Liver (tissue), 9 donors: ENCODE results near the gene SMG7. TPM values are rescaled to one million over a fixed set of nuclear protein-coding genes. Genes with fewer than 3 reads are reported as not detected.

Source experiments
- DNase-seq: peaks from one replicate; pipeline ENCODE4 v3.0.0-alpha.2; 2017; ENCODE audit warnings: low spot score
- H3K27ac ChIP-seq, 2 donors: one replicate each; pipeline ENCODE4 v1.7.0; 2013; ENCODE audit warnings: inconsistent platforms in 2 of 2, low read length in 2 of 2, control low read depth in 1 of 2, low read depth in 1 of 2, mild to moderate bottlenecking in 1 of 2
- H3K27me3 ChIP-seq, 4 donors: one replicate each; pipeline versions ENCODE4 v1.6.1 to v1.7.0; 2013; ENCODE audit warnings: low read length in 3 of 4, inconsistent platforms in 1 of 4, mild to moderate bottlenecking in 1 of 4, moderate library complexity in 1 of 4; ENCODE audit not compliant: control insufficient read depth in 4 of 4, insufficient read depth in 4 of 4
- H3K36me3 ChIP-seq, 4 donors: one replicate each; pipeline versions ENCODE4 v1.6.1 to v1.7.0; 2013; ENCODE audit warnings: low read length in 3 of 4, mild to moderate bottlenecking in 3 of 4, low read depth in 1 of 4, moderate library complexity in 1 of 4; ENCODE audit not compliant: control insufficient read depth in 4 of 4, insufficient read depth in 3 of 4
- H3K4me1 ChIP-seq, 4 donors: one replicate each; pipeline versions ENCODE4 v1.6.1 to v1.7.0; 2013; ENCODE audit warnings: low read length in 3 of 4, mild to moderate bottlenecking in 3 of 4, moderate library complexity in 1 of 4; ENCODE audit not compliant: control insufficient read depth in 4 of 4, insufficient read depth in 4 of 4
- H3K4me3 ChIP-seq, 3 donors: one replicate each; pipeline versions ENCODE4 v1.6.1 to v1.7.0; 2013; ENCODE audit warnings: low read length in 3 of 3, control low read depth in 1 of 3, low read depth in 1 of 3, mild to moderate bottlenecking in 1 of 3
- H3K9ac ChIP-seq, 2 donors: one replicate each; pipeline ENCODE4 v1.7.0; 2013; ENCODE audit warnings: low read length in 2 of 2, mild to moderate bottlenecking in 2 of 2, moderate library complexity in 2 of 2, control low read depth in 1 of 2, low read depth in 1 of 2
- H3K9me3 ChIP-seq, 4 donors: one replicate each; pipeline versions ENCODE4 v1.6.1 to v1.7.0; 2013; ENCODE audit warnings: low read length in 3 of 4; ENCODE audit not compliant: control insufficient read depth in 4 of 4
- EGR1 ChIP-seq, 2 donors: IDR thresholded peaks; 2 replicates each; pipeline ENCODE4 v1.6.1; 2016 to 2018; ENCODE audit warnings: antibody characterized with exemption in 2 of 2, low read depth in 2 of 2
- FOXA1 ChIP-seq: IDR thresholded peaks from 2 replicates; pipeline ENCODE4 v1.6.1; 2016; ENCODE audit warnings: antibody characterized with exemption
- FOXA2 ChIP-seq: IDR thresholded peaks from 2 replicates; pipeline ENCODE4 v1.6.1; 2016; ENCODE audit warnings: antibody characterized with exemption
- HNF4A ChIP-seq, 2 donors: conservative IDR thresholded peaks; 2 replicates each; pipeline ENCODE4 v1.6.1; 2016; ENCODE audit warnings: antibody characterized with exemption in 2 of 2, mild to moderate bottlenecking in 2 of 2
- HNF4G ChIP-seq: IDR thresholded peaks from 2 replicates; pipeline ENCODE4 v1.6.1; 2016; ENCODE audit warnings: antibody characterized with exemption
- JUND ChIP-seq, 2 donors: IDR thresholded peaks; 2 replicates each; pipeline ENCODE4 v1.6.1; 2016; ENCODE audit warnings: antibody characterized with exemption in 2 of 2
- MAX ChIP-seq: IDR thresholded peaks from 2 replicates; pipeline ENCODE4 v1.6.1; 2016; ENCODE audit warnings: antibody characterized with exemption
- NR2F2 ChIP-seq: IDR thresholded peaks from 2 replicates; pipeline ENCODE4 v1.6.1; 2016; ENCODE audit warnings: antibody characterized with exemption
- RAD21 ChIP-seq, 2 donors: IDR thresholded peaks; 2 replicates each; pipeline ENCODE4 v1.6.1; 2016; ENCODE audit warnings: antibody characterized with exemption in 2 of 2, mild to moderate bottlenecking in 2 of 2
- RXRA ChIP-seq, 2 donors: IDR thresholded peaks; 2 replicates each; pipeline ENCODE4 v1.6.1; 2017 to 2018; ENCODE audit warnings: antibody characterized with exemption in 2 of 2, mild to moderate bottlenecking in 1 of 2
- SP1 ChIP-seq: IDR thresholded peaks from 2 replicates; pipeline ENCODE4 v1.6.1; 2018; ENCODE audit warnings: antibody characterized with exemption, mild to moderate bottlenecking
- YY1 ChIP-seq: IDR thresholded peaks from 2 replicates; pipeline ENCODE4 v1.6.1; 2016; ENCODE audit warnings: antibody characterized with exemption, mild to moderate bottlenecking
- ZBTB33 ChIP-seq: IDR thresholded peaks from 2 replicates; pipeline ENCODE4 v1.6.1; 2016; ENCODE audit warnings: antibody characterized with exemption
- WGBS: extraction: QIAGEN DNeasy Blood & Tissue Kit; methylation state at CpG from one replicate; pipeline ENCODE4 v1.1.7; 2013; 5-methylcytosine and 5-hydroxymethylcytosine counted together
- polyA plus RNA-seq, 2 donors: library from polyadenylated mRNA; stranded (reverse) in 1 of 2; unstranded in 1 of 2; fragments of 200-250 nt in 1 of 2; fragments of >200 nt in 1 of 2; fragmentation: Nextera tagmentation in 1 of 2; extraction: Ambion mirVana in 1 of 2; gene quantifications; one replicate each; pipeline versions ENCODE4 v1.2.1 to v1.2.3, GENCODE V29; 2013 to 2015
- total RNA-seq, 2 donors: library from RNA; depleted of rRNA; stranded (reverse); fragments of >200 nt; gene quantifications; one replicate each; pipeline ENCODE4 v1.2.3, GENCODE V29; 2014
- TF ChIP-seq, protein P1 (sequence below): fragments of 150-350 bp; IDR thresholded peaks from 2 replicates; pipeline ENCODE4 v1.5.1; 2017; ENCODE audit warnings: improper control_type of control experiment, low read depth, low read length; ENCODE audit not compliant: missing input control
- TF ChIP-seq, protein P2 (sequence below): IDR thresholded peaks from 2 replicates; pipeline ENCODE4 v1.6.1; 2016; ENCODE audit warnings: antibody characterized with exemption
- TF ChIP-seq, protein P3 (sequence below): IDR thresholded peaks from 2 replicates; pipeline ENCODE4 v1.6.1; 2016; ENCODE audit warnings: antibody characterized with exemption, mild to moderate bottlenecking
- donor health status: healthy.
- donor health status: healthy.
- donor health status: healthy.
- donor health status: healthy.
- donor health status: healthy.

SMG7 gene
- total and polyA plus RNA-seq, 4 donors: 9.5 to 28.7 (median 13.6) TPM

DNA sequence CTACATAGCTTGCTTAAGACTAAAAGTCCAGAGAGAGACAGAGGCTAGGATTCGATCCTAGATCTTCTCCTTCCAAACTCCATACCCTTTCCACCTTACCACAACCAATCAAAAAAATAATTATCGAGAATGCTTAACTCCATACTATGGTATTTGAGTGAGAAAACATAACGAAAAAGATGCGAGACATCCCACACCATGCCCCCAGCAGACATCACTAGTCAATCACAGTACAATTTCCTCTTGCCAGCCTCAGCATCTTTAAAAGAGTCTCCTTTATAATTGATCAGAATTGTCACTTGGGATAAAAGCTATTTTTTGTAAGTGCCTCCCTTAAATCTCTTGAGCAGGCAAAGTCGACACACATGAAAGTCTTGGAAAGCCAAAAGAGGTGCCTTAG lies 117.1 kb downstream of the SMG7 start:
- no peak for DNase-seq
- H3K9me3 ChIP-seq: no peaks in the 10 kb centered on the region
- TF ChIP-seq RAD21 (IDR thresholded peaks at IDR 0.05): no peak
- TF ChIP-seq FOXA1: no peak
- TF ChIP-seq HNF4G: no peak
- TF ChIP-seq RXRA (IDR thresholded peaks at IDR 0.05): no peak
- no peak for TF ChIP-seq ZBTB33
- TF ChIP-seq MAX: no peak
- TF ChIP-seq FOXA2: no peak
- no peak for TF ChIP-seq HNF4A (conservative IDR thresholded peaks at IDR 0.05)
- TF ChIP-seq, protein P1, sequence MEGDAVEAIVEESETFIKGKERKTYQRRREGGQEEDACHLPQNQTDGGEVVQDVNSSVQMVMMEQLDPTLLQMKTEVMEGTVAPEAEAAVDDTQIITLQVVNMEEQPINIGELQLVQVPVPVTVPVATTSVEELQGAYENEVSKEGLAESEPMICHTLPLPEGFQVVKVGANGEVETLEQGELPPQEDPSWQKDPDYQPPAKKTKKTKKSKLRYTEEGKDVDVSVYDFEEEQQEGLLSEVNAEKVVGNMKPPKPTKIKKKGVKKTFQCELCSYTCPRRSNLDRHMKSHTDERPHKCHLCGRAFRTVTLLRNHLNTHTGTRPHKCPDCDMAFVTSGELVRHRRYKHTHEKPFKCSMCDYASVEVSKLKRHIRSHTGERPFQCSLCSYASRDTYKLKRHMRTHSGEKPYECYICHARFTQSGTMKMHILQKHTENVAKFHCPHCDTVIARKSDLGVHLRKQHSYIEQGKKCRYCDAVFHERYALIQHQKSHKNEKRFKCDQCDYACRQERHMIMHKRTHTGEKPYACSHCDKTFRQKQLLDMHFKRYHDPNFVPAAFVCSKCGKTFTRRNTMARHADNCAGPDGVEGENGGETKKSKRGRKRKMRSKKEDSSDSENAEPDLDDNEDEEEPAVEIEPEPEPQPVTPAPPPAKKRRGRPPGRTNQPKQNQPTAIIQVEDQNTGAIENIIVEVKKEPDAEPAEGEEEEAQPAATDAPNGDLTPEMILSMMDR: no peak
- no peak for TF ChIP-seq SP1
- TF ChIP-seq JUND (IDR thresholded peaks at IDR 0.05): no peak
- no peak overlapping the region for H3K9ac ChIP-seq
- H3K27me3 ChIP-seq: no peaks in the 10 kb centered on the region
- peak overlapping the region; percentile 44 to 57 for H3K27ac ChIP-seq
- H3K36me3 ChIP-seq: no peaks in the 10 kb centered on the region
- H3K4me1 ChIP-seq: peaks cover 0 to 3% (median 0%) of the 10 kb centered on the region in 4 donors
- H3K4me3 ChIP-seq: no peak overlapping the region
- WGBS: 88% methylated on average over 5 of the region's 5 CpGs

DNA sequence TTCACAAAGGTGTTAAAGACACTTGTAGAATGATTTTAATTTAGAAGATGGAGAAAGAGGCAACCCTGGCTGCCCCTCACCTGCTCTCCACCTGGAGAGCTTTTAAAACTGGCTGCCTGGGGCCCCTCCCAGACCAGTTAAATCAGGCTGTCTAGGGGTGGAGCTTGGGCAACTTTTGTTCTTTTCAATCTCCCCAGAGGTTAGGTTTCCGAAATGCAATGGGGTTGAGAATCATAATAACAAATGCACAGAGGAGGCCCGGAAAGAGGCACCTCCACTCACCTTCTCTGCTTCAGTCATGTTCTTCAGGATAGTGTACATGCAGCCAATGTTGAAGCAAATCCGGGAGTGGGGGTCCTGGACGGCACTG lies 117.6 kb downstream of the SMG7 start:
- no peak overlapping the region for H3K9ac ChIP-seq
- H3K9me3 ChIP-seq: no peaks in the 10 kb centered on the region
- peaks cover 0 to 3% (median 0%) of the 10 kb centered on the region in 4 donors for H3K4me1 ChIP-seq

DNA sequence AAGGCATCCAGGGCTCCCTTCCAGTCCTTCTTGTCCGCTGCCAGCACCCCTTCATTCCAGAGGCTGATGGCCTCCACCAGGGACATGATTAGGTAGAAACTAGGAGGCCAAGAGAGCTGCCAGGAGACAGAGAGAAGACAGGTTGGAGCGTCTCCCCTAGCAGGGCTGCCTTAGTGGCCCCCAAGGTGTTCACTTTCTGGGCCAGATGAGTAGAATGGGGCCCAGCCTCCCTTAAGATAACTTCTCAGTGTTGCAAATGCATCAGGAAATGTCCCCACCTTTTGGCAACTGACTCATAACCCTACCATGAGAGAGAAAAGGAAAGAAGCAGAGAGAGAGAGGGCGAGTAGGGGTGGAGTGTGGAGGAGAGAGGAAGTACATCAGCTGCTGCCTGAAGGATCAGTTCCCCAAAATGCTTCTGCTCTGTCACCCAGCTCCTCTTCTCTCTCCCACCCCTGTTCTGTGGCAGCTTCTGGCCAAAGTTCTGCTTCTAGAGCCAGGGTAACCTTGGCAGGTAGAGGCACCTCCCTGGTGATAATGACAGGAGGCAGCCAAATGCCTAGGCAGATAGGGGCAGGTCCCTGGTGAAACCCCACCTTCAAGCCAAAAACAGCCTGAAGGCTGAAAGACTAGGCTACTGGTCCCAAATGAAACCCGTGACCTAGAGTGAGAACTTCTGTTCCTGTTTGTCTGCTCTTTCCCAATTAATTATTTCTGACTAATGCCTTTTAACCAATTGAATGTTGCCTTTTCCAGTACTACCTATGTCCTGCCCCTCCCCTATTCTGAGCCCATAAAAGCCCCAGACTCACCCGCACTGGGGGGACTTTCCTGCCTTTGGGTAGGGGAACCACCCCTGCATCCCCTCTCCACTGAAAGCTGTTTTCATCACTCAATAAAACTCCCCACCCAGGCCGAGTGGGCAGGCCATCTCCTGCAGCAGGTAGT lies 118.2 kb downstream of the SMG7 start, which contains the start of gene NCF2:
Gene NCF2 (minus strand): TSS at position 216 of the 948 bp plus-strand sequence. CDS start 130 bp downstream, at position 86.
- Histone ChIP-seq H3K4me3 (no peak within 1 kb of the TSS), H3K4me1 (peaks cover 0 to 3% (median 0%) of the 10 kb centered on the region in 4 donors), H3K27me3 (no peaks in the 10 kb centered on the region), H3K9ac (no peak within 1 kb of the TSS), H3K36me3 (no peaks in the 10 kb centered on the region), H3K27ac (peak within 1 kb of the TSS; percentile 58 to 75), H3K9me3 (no peaks in the 10 kb centered on the region)
- no peak for DNase-seq
- WGBS: 86% methylated on average over 6 of the region's 6 CpGs
- TF ChIP-seq FOXA2: no peak
- TF ChIP-seq EGR1 (IDR thresholded peaks at IDR 0.05; ENCODE audit: low read depth in 2 of 2): no peak
- TF ChIP-seq HNF4A (conservative IDR thresholded peaks at IDR 0.05): no peak
- TF ChIP-seq YY1: no peak
- TF ChIP-seq, protein P2, sequence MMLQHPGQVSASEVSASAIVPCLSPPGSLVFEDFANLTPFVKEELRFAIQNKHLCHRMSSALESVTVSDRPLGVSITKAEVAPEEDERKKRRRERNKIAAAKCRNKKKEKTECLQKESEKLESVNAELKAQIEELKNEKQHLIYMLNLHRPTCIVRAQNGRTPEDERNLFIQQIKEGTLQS: no peak
- no peak for TF ChIP-seq HNF4G
- TF ChIP-seq JUND (IDR thresholded peaks at IDR 0.05): no peak
- TF ChIP-seq, protein P1: no peak
- TF ChIP-seq, protein P3, sequence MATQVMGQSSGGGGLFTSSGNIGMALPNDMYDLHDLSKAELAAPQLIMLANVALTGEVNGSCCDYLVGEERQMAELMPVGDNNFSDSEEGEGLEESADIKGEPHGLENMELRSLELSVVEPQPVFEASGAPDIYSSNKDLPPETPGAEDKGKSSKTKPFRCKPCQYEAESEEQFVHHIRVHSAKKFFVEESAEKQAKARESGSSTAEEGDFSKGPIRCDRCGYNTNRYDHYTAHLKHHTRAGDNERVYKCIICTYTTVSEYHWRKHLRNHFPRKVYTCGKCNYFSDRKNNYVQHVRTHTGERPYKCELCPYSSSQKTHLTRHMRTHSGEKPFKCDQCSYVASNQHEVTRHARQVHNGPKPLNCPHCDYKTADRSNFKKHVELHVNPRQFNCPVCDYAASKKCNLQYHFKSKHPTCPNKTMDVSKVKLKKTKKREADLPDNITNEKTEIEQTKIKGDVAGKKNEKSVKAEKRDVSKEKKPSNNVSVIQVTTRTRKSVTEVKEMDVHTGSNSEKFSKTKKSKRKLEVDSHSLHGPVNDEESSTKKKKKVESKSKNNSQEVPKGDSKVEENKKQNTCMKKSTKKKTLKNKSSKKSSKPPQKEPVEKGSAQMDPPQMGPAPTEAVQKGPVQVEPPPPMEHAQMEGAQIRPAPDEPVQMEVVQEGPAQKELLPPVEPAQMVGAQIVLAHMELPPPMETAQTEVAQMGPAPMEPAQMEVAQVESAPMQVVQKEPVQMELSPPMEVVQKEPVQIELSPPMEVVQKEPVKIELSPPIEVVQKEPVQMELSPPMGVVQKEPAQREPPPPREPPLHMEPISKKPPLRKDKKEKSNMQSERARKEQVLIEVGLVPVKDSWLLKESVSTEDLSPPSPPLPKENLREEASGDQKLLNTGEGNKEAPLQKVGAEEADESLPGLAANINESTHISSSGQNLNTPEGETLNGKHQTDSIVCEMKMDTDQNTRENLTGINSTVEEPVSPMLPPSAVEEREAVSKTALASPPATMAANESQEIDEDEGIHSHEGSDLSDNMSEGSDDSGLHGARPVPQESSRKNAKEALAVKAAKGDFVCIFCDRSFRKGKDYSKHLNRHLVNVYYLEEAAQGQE: no peak
- no peak for TF ChIP-seq NR2F2
- no peak for TF ChIP-seq MAX

More for the DNA sequence above, 117.6 kb downstream of the SMG7 start:
- 85% methylated on average over 4 of the region's 4 CpGs for WGBS
- peak overlapping the region; percentile 44 to 57 for H3K27ac ChIP-seq
- TF ChIP-seq RAD21 (IDR thresholded peaks at IDR 0.05): no peak
- DNase-seq: no peak
- no peaks in the 10 kb centered on the region for H3K36me3 ChIP-seq
- no peaks in the 10 kb centered on the region for H3K27me3 ChIP-seq
- no peak overlapping the region for H3K4me3 ChIP-seq
